Natural killer cell treated with Interleukin-12 subunit alpha and Interleukin-12 subunit beta and Interleukin-15 and Interleukin-18, amount 100 ng/mL, for 72 hours (primary cell): ENCODE measurements around the gene FSTL1. TPM values are rescaled to one million over a fixed set of nuclear protein-coding genes. Genes with fewer than 3 reads are reported as not detected.

ENCODE experiments used
- ATAC-seq, 2 donors: fragments of 150-1000 bp; cut with Tn5 transposase in 1 of 2; sonication (Bioruptor Pico), chemical (Tn5 transposase) in 1 of 2; 2 replicates each; pipeline ENCODE4 v1.10.0; 2021
- DNase-seq: peaks from one replicate; pipeline ENCODE4 v3.0.0; 2022; ENCODE audit warnings: low spot score
- H3K27ac Mint-ChIP-seq, 2 donors: 1 replicate in 1 of 2; 2 replicates in 1 of 2; pipeline ENCODE4 v1.8.0; 2022; ENCODE audit warnings: mixed read lengths in 2 of 2, mild to moderate bottlenecking in 1 of 2, moderate library complexity in 1 of 2
- H3K27me3 Mint-ChIP-seq, 2 donors: 1 replicate in 1 of 2; 2 replicates in 1 of 2; pipeline ENCODE4 v1.8.0; 2022; ENCODE audit warnings: mixed read lengths in 2 of 2
- H3K36me3 Mint-ChIP-seq: one replicate; pipeline ENCODE4 v1.8.0; 2022; ENCODE audit warnings: mixed read lengths
- H3K4me1 Mint-ChIP-seq, 2 donors: 1 replicate in 1 of 2; 2 replicates in 1 of 2; pipeline ENCODE4 v1.8.0; 2022; ENCODE audit warnings: low read depth in 2 of 2, mixed read lengths in 2 of 2, mild to moderate bottlenecking in 1 of 2
- H3K4me3 Mint-ChIP-seq: one replicate; pipeline ENCODE4 v1.8.0; 2022; ENCODE audit warnings: mixed read lengths
- H3K9me3 Mint-ChIP-seq: 2 replicates; pipeline ENCODE4 v1.8.0; 2022; ENCODE audit warnings: mixed read lengths
- total RNA-seq, 2 donors: library from RNA; stranded (reverse); gene quantifications; one replicate each; pipeline ENCODE4 v1.2.3, GENCODE V29; 2022

Gene FSTL1
- total RNA-seq, 2 donors from 2014 or later, result 1.4 to 2.6 TPM

DNA sequence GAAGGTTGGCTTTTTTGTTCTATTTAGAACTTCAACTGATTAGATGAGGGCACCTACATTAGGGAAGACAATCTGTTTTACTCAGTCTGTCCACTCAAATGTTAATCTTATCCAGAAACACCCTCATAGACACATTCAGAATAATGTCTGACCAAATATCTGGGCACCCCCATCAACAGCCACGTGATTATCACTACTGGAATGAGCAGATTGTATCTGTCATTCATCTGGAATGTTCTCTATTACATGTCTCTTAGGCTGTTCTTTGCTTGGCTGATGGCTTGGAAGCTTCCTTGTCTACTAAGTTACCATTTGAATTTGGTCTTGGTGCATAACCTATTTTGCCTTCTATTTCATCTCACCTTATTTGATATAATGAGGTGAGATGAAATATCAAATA is 86.0 kb downstream of the FSTL1 start:
- H3K27me3 Mint-ChIP-seq, result peaks cover 32 to 37% of the 10 kb centered on the region in 2 donors
- H3K36me3 Mint-ChIP-seq, result no peaks in the 10 kb centered on the region
- no peak overlapping the region for H3K27ac Mint-ChIP-seq
- ATAC-seq, result no peak
- H3K9me3 Mint-ChIP-seq, result no peaks in the 10 kb centered on the region
- DNase-seq, result no peak
- H3K4me3 Mint-ChIP-seq, result no peak overlapping the region
- no peaks in the 10 kb centered on the region for H3K4me1 Mint-ChIP-seq

DNA sequence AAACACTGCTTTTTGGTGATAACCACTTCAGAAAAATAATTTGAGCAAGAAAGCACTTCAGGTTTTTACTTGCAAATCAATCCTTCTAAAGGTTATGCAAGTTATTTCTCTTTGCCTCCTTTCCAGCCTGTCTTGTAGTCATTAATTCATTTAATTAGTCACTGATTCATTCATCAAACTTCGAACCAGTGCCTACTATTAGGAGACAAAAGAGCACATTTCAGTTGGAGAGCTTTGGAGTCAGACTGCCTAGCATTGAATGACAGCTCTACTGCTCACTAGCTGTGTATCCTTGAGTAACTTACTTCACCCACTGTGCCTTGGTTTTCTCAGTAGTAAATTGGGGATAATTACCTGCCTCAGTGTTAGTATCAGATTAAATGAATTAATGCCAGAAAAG is 86.7 kb downstream of the FSTL1 start:
- Mint-ChIP-seq H3K27me3 (peaks cover 32 to 38% of the 10 kb centered on the region in 2 donors), H3K36me3 (no peaks in the 10 kb centered on the region), H3K9me3 (no peaks in the 10 kb centered on the region), H3K4me3 (no peak overlapping the region), H3K27ac (no peak overlapping the region), H3K4me1 (no peaks in the 10 kb centered on the region)
- ATAC-seq (no peak), DNase-seq (no peak)

DNA sequence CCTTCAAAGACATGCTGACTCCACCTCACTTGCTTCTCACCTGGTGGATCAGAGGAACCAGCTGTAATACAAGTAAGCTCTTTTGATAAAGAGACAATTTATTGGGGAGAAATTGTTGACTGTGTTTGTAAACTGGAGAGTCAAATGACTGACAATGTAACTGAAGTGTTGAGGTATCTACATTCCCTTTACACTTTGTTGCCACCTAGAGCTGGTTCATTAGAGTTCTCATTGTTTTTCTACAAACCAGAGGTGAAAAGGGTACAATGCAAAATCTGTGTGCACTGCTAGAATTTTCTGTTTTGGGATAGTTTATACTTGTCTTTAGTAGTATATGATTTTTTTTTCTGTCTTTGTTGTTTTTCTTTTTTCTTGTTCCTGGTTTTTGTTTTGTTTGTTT is 93.0 kb downstream of the FSTL1 start:
- Mint-ChIP-seq H3K9me3 (no peaks in the 10 kb centered on the region), H3K27me3 (peaks cover 26 to 42% of the 10 kb centered on the region in 2 donors), H3K4me1 (no peaks in the 10 kb centered on the region), H3K36me3 (no peaks in the 10 kb centered on the region), H3K4me3 (no peak overlapping the region), H3K27ac (no peak overlapping the region)
- DNase-seq (no peak), ATAC-seq (no peak)

DNA sequence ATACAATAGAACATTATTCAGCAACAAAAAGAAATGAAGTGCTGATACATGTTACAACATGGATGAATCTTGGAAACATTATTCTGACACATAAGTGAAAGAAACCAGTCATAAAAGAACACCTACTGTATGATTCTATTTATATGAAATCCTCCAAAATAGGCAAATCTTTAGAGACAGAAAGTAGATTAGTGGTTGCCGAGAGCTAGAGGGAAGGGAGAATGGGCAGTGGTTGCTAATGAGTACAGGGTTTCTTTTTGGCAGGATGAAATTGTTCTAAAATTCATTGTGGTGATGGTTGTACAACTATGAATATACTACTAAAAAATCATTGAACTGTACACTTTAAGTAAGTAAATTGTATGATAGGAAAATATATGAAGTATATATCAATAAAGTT is 95.3 kb downstream of the FSTL1 start:
- Mint-ChIP-seq H3K9me3 (no peaks in the 10 kb centered on the region), H3K27me3 (peaks cover 19 to 45% of the 10 kb centered on the region in 2 donors)

DNA sequence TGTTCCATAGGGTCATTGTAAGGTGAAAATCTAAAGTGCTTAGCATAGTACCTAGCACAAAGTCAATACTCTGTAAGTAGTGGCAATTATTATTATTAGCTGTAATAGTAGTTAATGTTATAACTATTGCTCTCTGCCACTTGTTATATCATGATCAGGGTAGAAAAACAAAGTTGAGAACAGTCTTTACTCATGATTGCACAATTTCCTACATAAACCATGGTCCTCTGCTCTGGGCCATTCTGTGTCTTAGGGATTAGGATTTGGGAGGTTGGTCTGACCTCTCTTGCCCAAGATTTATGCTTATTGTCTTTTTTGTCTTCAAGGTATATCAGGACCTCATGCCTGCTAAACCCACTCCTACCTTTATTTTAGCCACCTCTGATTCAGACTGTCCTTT is 97.3 kb downstream of the FSTL1 start:
- H3K9me3 Mint-ChIP-seq, result no peaks in the 10 kb centered on the region
- no peaks in the 10 kb centered on the region for H3K36me3 Mint-ChIP-seq
- H3K27me3 Mint-ChIP-seq, result peaks cover 16 to 35% of the 10 kb centered on the region in 2 donors
- peaks cover 4 to 8% of the 10 kb centered on the region in 2 donors for H3K4me1 Mint-ChIP-seq
- DNase-seq (no peak), ATAC-seq (no peak)
- no peak overlapping the region for H3K4me3 Mint-ChIP-seq
- no peak overlapping the region for H3K27ac Mint-ChIP-seq

More for the DNA sequence above, 95.3 kb downstream of the FSTL1 start:
- Mint-ChIP-seq H3K4me1 (no peaks in the 10 kb centered on the region), H3K27ac (no peak overlapping the region), H3K36me3 (no peaks in the 10 kb centered on the region), H3K4me3 (no peak overlapping the region)
- ATAC-seq (no peak), DNase-seq (no peak)

DNA sequence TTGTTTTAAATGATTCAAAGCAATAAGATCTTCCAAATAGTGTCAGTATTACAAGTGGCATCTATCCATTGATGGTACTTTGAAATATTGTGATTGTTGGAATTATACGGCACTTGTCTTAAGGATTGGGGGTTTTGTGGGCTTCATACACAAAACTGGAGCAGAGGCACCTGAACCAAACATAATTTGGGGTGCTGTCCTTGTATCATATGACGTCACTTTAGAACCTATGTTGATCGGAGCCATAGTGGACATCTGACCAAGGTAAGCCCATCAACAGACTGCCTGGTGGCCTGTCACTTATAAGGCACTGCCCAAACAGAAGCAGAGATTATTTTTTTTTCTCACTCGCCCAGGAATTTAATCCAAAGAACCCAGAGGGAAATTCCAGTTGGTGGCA is 98.8 kb downstream of the FSTL1 start:
- Mint-ChIP-seq H3K4me3 (no peak overlapping the region), H3K36me3 (peaks cover 6% of the 10 kb centered on the region), H3K4me1 (peaks cover 12 to 20% of the 10 kb centered on the region in 2 donors), H3K27me3 (peaks cover 9 to 24% of the 10 kb centered on the region in 2 donors), H3K9me3 (no peaks in the 10 kb centered on the region), H3K27ac (no peak overlapping the region)
- ATAC-seq, result no peak
- DNase-seq, result no peak

DNA sequence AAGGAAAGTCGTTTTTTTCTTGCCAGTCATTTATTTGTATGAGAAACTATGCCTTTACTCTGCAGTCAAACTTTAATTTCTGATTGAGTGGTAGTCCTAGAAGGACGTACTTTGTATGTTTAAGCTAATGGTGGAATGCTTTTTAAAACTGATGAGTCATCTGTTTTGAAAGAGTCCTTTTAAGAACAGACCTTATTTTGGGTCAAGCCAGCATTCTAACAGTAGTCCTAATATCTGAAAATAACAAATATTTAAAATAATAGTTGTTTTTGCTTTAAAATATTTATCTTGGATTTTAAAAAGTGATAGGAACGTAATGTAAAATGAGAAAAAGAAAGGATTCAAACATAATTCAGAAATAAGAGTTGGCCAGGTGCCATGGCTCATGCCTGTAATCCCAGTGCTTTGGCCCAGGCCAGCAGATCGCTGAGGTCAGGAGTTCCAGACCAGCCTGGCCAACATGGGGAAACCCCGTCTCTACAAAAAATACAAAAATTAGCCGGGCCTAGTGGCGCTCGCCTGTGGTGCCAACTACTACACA is 100.3 kb downstream of the FSTL1 start:
- Mint-ChIP-seq H3K27ac (peak overlapping the region in 1 of 2 donors; percentile 68), H3K36me3 (peaks cover 11% of the 10 kb centered on the region), H3K9me3 (no peaks in the 10 kb centered on the region), H3K27me3 (peaks cover 8 to 23% of the 10 kb centered on the region in 2 donors), H3K4me3 (peak overlapping the region; percentile 83), H3K4me1 (peaks cover 22 to 31% of the 10 kb centered on the region in 2 donors)
- ATAC-seq (no peak), DNase-seq (no peak)

DNA sequence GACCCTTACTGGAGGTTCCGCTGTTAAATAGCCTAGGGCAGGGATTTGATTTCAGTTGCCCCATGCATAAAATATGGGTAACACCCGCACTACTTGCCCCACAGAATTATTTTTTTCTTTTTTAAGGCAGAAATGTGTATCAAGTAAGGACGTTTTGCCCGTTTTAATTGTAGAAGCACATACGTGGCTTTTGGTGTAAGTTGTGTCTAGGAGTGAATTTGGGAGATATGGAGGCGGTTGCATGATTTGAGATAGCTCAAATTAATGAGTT is 101.0 kb downstream of the FSTL1 start:
- DNase-seq (no peak), ATAC-seq (no peak)

DNA sequence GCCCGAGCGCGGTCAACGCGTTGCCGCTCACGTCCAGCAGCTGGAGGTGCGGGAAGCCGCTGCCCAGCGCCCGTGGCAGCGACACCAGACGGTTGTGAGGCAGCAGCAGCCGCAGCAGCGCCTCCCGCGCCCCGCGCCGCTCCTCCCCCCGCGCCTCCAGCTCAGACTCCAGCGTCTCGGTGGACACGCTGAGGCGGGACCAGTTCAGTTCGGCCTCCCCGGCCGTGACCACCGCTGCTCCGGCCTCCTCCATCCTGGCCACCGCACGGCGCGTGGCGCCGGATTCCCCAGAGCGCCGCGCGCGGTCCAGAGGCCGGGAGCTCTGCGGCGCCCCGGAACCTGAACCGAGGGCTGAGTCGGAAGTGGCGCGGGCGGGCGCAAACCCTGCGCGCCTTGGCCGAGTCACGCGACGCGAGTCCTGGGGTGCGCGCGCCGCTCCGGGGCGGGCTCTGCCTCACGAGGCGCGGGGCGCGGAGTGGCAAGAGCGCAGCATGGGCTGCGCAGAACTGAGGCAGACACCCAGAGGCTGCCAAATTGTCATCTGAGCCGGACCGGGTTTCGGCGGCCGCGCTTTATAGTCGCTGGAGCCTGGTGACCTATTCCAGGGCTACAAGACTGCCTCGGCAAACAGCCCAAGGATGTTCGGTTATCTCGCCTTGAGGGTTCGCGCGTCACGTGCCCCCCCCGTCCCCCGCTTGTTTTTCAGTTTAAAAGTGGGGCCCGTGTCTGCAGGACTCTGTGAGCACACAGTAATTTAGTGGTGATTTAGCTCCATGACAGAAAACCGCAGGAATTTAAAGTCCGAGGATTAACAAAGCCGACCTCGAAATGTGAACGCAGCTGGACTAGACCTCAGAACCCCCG is 101.6 kb downstream of the FSTL1 start, which contains the start of gene LRRC58:
TSS of gene LRRC58 (minus strand) at position 364 of the 864 bp plus-strand sequence. CDS start at position 253, 111 bp downstream.
- H3K36me3 Mint-ChIP-seq, result peaks cover 11% of the 10 kb centered on the region
- peaks cover 33 to 43% of the 10 kb centered on the region in 2 donors for H3K4me1 Mint-ChIP-seq
- H3K4me3 Mint-ChIP-seq, result peak within 1 kb of the TSS; percentile 96
- peak; percentile 93 for DNase-seq
- H3K9me3 Mint-ChIP-seq, result no peaks in the 10 kb centered on the region
- peak within 1 kb of the TSS; percentile 75 to 76 for H3K27ac Mint-ChIP-seq
- ATAC-seq, result peak; percentile 96 to 97
- peaks cover 6 to 12% of the 10 kb centered on the region in 2 donors for H3K27me3 Mint-ChIP-seq

More for the DNA sequence above, 101.0 kb downstream of the FSTL1 start:
- peaks cover 29 to 37% of the 10 kb centered on the region in 2 donors for H3K4me1 Mint-ChIP-seq
- peak overlapping the region; percentile 83 for H3K4me3 Mint-ChIP-seq
- H3K9me3 Mint-ChIP-seq, result no peaks in the 10 kb centered on the region
- peak overlapping the region; percentile 48 to 68 for H3K27ac Mint-ChIP-seq
- H3K27me3 Mint-ChIP-seq, result peaks cover 6 to 16% of the 10 kb centered on the region in 2 donors
- H3K36me3 Mint-ChIP-seq, result peaks cover 11% of the 10 kb centered on the region

DNA sequence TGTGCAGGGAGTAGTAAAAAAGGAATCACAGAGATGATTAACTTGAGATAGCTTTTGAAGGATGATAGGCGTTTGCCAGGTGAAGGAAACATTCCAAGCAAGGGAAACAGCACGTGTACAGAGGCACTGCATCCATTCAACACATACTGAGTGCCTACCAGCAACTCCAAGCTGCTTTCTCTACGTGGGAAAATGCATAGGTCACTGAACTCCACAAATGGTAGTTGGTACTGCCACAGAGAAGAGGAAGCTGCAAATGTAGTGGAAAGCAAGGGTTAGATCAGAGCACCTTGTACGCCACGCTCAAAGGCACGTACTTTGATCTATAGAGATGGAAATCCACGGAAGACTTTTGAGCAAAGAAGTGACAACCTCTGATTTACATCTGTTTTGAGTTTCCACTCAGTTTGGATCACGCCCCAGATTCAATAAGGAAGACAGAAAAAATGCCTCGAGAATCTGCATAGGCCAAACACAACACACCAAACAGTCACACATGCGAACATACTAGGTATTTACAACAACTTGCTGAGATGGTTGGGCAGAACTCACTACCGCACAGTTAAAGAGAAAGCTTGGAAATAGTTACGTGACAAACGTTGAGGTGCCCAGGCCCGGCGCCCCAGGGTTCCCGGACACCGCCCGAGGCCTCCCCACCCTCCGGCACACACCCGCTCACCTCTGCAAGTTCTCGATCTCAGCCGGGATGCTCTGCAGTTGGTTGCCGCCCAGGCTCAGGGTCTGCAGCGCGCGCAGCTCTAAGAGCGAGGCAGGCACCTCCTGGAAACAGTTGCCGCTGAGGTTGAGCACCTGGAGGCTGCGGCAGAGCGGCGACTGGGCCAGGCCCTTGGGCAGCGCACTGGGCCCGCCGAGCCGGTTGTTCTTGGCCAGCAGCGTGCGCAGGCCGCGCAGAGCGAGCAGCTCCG is 102.5 kb downstream of the FSTL1 start:
- ATAC-seq, result peak; percentile 68 to 70
- H3K4me1 Mint-ChIP-seq, result peaks cover 37 to 46% of the 10 kb centered on the region in 2 donors
- H3K9me3 Mint-ChIP-seq, result no peaks in the 10 kb centered on the region
- H3K27ac Mint-ChIP-seq, result peak overlapping the region; percentile 75 to 76
- peaks cover 11% of the 10 kb centered on the region for H3K36me3 Mint-ChIP-seq
- peak; percentile 61 for DNase-seq
- peak overlapping the region; percentile 96 for H3K4me3 Mint-ChIP-seq
- H3K27me3 Mint-ChIP-seq, result peaks cover 2 to 12% of the 10 kb centered on the region in 2 donors

DNA sequence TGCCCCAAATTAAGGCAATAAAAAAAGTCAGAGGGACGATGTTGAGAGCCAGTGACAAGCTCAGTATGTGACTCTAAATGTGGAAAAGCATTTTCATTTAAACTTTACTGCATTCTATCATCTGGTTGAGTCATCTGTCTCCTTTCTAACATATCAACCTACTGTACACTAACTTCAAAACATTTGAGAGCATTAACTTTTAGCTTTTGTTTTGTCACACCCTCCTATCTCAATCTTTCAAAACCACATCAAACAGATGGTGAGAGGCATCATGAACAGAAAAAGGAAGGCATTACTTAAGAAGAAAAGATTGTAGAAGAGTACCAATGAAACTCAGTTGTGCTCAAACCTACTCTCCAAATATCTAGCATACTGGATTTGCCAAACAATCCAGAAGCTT is 106.4 kb downstream of the FSTL1 start:
- peak overlapping the region; percentile 22 to 29 for H3K27ac Mint-ChIP-seq
- H3K27me3 Mint-ChIP-seq, result no peaks in the 10 kb centered on the region
- ATAC-seq (no peak), DNase-seq (no peak)
- no peaks in the 10 kb centered on the region for H3K9me3 Mint-ChIP-seq
- peaks cover 24% of the 10 kb centered on the region for H3K36me3 Mint-ChIP-seq
- H3K4me3 Mint-ChIP-seq, result peak overlapping the region; percentile 40
- peaks cover 36 to 43% of the 10 kb centered on the region in 2 donors for H3K4me1 Mint-ChIP-seq
